Fibroblast of skin of back (primary cell): Measurements from ENCODE around the gene CAPN15.

Experiments
- DNase-seq: peaks from one replicate; pipeline ENCODE4 v3.0.0-alpha.2; 2013

The CAPN15 gene

DNA sequence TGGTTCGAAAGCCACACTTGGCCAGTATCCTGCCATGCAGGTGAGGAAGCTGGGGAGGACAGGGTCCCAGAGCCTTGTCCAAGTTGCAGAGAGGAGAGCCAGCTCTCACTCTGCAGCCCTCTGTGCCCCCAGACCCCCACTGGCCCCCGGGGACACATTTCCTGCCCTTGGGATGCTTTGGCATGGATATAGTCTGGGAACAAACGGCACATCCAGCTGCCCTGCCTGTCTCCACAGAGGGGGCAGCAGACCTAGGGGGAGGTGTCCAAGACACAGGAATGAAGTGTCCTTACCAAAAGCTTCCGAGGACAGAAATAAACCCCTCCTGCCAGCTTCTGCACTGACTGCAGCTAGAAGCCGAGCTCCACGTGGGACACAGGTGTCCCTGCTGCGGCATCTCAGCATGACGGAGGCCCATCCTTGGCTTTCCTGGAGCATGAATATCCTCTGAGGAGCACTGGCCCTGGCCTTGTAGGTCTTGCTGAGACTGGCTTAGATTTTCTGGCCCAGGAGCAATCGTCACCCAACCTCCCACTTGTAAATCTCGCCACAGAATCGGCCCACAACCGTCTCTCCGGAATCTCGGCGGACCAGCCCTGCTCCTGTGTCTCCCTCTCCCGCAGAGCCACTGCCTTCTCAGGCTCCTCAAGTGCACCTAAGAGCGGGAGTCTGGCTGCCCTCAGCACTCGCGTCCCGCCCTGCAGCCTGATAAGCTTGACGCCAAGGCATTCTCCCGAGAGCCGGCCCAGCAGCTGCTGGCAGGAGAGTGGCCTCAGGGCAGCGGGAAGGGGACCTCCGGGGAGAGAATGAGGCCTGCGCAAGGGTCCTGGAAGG, 1.1 kb upstream of the CAPN15 start:
- DNase-seq, result peak; percentile 5

DNA sequence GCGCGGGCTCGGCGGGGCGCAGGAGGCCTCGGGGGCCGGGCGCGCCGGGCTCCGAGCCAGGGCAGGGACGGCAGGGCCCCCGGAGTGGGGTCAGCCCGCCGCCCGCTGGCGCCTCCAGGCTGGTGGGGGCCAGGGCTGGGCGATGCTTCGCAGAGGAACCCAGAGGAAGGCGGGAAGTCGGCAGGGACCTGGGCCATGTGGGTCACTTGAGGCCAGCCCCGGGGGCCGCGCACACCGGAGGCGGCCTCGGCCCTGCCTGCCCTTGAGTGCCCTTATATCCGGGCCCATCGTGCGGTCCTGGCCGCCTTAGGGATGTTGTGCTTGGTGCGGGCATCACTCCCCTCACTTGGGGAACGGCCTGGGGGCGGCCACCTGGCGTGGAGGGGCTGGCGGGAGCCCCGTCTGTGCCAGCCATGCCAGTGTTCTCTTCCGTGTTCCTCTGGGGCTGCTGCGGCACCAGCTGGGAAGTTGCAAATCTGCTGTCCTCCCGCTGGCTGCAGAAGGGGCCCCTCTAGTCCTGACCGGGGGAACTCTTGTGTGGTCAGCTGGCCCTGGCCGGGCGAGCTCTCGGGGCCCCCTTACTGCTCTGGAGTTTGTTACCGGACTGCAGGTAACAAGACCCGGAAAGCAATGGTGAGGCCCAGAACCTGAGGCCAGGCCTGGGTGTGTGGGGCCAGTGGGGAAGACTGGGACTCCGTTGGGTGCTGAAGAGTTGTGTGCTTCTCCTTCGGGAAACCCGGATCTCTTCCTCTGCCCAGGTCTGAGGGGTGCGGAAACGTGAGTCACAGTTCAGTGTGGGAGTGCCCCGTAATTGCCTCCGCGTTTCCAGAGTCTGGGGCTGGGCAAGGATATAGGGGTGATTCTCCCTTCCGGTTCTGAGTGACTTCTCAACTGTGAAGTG, 849 bp downstream of the CAPN15 start:
- peak; percentile 58 for DNase-seq

DNA sequence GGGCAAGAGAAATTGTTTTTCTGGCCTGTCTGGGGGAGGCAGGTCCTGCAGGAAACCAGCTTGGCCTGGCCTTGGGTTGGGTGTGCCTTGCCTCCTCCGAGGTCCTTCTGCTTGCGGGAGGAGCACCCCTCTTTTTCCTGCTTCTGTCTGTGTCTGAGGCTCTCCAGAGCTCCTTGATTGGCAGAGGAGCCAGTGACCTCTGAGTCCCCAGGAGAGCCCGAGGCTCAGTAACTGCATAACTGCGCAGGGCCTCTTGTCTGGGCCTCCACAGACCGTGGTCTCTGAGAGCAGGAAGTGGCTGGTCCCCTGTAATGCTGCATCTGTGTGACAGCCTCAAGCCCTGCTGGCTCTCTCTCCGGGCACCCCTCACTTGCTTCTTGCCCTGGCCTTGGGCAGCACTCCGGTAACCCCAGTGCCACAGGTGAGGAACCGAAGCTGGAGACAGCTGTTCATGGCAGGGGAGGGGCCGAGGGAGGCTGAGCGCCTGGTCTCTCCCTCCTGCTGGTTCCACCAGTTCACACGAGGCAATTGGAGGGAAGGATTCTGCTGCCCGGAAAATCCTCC, 1.6 kb downstream of the CAPN15 start:
- peak; percentile 12 for DNase-seq

DNA sequence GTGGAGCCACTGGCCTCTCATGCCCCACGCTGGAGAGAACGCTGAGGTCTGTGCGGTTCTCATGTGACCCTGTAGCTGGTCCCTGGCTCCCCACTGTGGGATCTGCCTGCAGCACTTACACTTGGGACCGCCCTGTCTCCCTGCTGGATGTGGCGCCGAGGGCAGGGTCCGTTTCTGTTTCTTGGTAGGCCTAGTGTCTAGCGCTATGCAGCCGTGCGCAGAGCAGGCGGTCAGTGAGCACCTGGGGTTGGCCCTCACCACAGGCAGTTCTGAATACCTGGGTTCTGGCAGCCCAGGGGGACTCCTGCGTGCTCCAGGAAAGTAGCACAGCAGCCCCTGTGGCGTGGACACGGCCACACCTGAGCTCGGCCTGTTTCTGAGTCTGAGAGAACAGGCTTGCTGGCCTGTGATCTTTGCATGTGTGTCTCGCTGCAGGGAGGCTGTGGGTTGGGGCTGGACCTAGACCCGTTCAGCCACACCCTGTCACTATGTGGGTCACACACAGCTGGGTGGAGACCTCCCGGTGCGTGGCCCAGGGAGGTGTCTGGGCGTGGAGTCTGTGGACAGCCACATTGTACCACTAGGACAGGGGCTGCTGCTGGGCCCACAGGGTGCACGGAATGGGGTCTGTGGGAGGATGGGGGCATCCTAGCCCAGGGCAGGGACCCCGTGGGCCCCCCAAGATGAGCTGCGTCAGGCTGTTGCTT, 2.8 kb downstream of the CAPN15 start:
- no peak for DNase-seq

DNA sequence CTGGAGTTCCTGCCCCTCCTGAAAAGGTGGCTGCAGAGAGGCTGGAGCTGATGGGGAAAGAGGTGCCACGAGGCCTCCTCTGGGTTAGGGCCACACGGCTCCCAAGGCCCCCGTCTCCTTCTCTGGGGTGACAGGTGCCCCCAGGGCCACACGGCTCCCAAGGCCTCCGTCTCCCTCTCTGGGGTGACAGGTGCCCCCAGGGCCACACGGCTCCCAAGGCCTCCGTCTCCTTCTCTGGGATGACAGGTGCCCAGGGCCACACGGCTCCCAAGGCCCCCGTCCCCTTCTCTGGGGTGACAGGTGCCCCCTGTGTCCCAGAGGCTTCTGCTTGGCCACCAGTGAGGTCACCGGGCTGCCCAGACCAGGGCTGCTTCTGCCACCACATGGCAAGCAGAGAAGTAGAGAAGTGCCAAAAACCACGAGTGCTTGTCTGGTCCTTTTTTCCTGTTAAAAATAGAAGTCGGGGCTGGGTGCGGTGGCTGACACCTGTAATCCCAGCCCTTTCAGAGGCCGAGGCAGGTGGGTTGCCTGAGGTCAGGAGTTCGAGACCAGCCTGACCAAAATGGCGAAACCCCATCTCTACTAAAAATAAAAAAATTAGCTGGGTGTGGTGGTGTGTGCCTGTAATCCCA, 4.1 kb downstream of the CAPN15 start:
- no peak for DNase-seq

DNA sequence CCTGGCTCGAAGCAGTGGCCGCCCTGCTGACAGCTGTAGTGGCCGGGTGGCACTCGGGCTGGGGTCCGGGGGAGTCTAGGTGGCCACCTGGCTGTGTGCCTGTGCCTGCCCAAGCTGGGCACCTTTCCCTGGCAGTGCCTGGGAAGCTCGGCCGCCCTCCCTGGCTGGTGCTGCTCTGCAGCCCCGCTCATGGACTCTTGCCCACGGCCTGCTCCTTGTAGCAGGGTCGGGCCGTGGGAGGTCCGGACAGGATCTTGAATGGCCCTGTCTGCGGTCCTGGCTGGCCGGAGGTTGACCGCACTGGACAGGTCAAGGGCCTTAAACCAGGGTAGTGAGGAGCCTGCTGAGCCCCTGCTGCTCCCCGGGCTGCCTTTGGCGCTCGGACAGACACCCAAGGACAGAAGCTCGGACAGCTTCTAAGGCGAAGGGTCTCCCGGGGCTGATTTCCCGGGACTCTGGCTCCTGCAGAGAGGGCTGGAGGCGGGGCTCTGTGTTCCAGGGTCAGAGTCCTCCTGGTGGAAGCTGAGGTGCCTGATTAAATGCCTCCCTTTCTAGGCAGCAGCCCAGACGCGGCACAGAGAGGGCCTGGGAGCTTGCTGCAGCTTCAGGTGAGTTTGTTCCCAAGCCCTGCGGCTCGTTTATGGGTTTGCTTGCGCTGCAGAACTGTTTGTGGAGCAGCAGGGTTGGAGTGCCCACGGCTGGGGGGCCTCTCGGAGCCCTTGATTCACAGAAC, 6.0 kb downstream of the CAPN15 start:
- DNase-seq, result no peak

DNA sequence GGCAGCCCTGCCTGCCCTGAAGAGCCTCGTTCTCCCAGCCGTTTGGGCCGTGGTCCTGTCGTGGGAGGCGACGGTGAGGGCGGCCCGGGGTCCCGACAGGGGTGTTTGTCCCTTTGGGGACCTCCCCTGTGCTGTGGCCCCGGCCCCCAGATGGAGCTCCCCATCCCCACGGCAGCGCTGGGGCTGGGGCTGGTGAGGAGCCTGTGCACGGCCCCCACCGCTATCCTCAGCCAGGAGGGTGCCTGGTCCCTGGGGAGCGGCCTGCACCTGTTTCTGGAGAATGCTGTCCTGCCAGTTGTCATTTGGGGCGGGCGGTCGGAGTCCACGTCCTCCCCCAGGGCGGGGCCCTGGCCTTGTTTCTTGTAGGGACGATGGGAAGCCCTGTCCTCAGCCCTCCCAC, 6.6 kb downstream of the CAPN15 start:
- DNase-seq, result no peak

DNA sequence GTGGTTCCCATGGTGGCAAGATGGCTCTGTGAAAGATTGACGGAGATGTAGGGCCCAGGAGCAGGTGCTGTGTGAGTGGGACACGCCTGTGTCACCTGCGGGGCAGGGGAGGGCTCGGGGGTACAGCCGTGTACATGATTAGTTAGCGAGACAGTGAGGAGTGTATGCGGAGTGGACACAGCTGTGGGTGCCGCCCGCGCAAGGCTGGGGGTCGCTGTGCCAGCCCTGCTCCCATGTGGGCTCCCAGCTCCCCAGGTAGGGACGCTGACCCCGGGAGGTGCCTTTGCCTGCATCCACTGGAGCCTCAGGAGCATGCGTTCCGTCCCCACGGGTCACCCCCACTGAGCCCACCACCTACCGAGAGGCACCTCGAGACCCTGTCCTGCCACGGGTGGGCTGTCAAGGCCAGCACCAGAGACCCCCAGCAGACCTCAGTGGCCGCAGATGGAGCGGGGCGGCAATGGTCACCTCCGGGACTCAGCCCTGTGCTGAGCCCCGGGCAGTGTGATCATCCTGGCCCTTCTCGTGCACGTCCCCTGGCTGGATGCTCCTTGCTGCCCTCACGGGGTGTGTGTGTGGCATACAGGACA, 7.4 kb downstream of the CAPN15 start:
- no peak for DNase-seq

DNA sequence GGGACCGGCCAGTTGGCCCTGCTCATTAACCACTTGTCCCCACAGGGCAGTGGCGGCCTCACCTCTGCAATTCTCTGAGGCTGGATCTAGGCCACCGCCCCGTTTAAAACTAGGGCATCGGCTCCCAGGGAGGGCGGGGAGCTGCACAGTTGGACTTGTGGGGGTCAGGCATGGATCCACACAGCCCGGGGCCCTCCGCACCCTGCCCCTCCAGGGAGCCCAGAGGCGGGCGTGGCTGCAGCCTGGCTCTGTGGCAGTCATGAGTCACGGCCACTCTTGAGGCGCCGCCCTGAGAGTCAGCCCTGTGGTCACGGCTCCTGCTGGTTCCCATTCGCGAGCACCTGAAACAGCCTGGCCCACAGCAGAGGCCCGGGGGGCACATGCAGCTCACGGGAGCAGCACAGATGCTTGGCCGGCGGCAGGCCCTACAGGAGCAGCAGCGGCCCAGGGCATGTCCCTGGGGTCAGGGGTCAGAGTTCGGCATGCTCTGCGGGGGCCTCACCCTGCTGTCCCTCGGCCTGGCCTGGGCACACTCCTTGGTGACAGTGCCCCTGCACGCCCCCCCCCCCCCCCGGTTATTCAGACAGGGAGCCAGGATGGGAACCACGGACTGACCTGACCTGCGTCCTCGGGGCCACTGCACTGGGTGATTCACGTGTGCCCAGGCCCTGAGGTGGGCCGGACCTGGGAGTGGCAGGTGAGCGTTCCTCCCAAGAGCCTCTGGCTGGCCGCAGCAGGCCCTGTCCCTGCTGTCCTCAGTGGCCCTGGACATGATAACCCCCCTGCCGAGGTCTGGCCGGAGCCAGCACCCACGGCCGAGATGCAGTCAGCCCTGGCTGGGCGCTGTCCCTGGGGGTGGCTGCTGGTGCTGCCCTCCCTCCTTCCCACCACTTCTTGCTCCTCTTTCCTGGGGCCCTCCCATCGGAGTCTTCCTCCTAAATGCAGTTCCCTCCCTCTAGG, 8.2 kb downstream of the CAPN15 start:
- DNase-seq, result peak; percentile 85

DNA sequence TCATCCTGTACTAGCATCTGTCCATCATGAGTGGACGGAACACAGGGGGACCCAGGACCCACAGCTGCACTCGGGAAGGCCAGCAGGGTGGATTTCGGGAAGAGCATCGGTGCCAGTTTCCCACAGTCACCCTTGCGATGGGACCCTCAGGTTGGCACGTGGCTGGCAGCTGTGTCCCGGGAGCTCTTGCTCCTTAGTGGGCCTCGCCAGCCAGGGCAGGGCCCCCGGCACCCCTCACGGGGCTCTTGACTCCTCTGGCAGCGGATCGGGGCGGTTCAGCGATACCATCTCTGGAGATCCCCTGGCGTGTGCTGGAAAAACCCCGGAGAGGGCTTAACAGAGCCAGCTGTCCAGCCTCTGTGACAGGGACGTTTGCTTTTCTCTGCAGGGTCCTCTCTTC, 9.2 kb downstream of the CAPN15 start:
- DNase-seq, result no peak

DNA sequence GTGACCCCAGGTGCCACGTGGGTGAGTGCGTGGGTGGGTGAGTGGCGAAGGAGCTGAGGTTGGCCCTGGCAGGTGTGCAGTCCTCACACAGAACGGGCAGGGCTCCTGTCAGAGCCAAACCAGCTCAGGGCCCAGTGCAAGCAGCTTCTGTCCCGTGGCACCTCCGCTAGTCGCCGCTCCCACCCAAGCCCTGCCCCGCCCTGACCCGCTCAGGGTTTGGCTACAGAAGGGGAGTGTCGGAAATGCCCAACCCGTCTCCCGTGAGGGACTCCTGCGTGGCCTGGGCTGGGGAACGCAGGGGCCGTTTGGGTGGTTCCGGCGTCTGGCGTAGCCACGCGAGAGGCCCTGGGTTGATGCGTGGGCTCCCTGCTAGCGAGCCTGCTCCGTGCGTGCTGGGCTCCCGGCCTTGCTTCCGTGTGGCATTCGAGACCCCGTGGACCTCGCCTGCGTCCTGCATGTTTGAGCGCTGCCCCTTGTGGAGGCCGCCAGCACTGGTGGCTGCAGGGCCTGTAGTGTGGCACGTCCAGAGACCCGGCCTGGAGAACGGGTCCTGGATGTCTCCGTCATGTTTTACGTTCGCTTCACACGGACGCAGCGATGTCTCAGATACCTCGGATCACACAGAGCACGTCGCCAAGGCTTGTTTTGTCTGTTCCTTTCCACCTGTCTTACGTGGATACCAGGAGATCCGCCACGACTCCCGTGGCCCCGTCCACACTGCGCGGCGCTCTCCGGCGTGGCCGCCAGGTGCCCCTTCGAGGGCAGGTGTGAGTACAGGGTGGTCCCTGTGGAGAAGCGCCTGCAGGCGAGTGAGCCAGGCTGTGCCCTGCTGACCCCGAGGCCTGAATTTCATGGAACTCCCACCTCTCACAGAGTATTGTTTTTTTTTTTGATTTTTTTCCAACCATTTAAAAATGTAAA, 10.2 kb downstream of the CAPN15 start:
- DNase-seq, result no peak

DNA sequence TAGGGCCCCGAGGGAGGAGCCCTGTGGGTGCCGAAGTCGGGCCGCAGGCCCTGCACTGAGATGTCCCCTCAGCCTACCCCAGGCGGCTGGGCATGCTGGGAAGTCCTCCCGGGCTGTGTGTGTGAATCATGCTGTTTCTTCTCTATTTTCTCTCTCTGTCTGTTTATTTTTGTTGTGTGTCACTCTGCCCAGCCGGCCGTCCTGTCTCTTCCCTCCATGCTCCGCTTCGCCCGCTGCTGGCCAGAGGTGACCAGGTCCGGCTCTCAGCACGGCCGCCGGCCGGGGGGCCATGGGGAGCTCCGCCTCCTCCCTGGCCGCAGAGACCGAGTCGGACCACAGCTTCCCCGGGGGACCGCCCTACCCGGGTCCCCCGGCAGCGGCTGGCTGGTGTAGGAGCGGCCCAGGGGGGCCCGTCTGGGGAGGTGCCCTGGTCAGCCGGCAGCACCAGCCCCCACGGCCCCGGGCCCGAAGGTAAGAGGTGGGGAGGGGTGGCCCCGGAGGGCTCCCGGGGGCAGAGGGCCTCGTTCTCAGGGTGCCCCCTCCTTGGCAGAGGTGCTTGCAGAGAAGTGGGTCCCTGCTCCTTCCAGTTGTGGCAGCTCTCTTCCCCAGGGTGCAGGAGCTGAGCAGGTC, 12.5 kb downstream of the CAPN15 start:
- DNase-seq, result peak; percentile 65

DNA sequence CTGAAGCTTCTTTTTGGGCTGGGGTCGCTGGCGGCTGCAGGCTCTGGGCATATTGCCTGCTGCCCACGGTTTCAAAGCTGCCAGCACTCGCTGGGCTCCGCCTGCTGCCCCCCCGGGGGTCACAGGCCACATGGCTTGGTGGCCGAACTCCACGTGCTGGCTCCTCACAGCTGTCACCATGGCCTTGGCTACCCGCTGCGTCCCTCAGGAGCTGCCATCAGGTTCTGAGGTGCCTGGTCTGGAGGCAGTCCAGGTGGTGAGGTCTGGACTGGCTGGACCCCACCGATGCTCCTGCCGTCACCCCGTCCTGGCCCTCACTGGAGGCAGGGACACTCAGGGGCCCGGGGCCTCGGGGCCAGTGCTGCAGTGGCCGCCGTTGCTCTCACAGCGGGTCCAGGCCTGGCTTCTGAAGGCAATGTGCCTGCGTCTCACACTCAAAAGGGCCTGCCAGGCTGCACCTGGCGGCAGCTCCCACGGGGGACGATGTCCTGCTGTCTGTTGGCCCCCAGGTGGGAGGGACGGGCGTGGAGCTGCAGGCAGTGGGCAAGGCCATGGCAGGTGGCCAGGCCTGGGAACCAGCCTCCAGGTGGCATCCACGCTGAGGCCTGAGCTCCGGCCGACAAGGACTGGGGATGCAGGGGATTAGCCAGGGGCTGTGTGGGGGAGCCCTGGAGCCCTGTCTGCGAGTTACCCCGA, 13.3 kb downstream of the CAPN15 start:
- DNase-seq, result no peak

DNA sequence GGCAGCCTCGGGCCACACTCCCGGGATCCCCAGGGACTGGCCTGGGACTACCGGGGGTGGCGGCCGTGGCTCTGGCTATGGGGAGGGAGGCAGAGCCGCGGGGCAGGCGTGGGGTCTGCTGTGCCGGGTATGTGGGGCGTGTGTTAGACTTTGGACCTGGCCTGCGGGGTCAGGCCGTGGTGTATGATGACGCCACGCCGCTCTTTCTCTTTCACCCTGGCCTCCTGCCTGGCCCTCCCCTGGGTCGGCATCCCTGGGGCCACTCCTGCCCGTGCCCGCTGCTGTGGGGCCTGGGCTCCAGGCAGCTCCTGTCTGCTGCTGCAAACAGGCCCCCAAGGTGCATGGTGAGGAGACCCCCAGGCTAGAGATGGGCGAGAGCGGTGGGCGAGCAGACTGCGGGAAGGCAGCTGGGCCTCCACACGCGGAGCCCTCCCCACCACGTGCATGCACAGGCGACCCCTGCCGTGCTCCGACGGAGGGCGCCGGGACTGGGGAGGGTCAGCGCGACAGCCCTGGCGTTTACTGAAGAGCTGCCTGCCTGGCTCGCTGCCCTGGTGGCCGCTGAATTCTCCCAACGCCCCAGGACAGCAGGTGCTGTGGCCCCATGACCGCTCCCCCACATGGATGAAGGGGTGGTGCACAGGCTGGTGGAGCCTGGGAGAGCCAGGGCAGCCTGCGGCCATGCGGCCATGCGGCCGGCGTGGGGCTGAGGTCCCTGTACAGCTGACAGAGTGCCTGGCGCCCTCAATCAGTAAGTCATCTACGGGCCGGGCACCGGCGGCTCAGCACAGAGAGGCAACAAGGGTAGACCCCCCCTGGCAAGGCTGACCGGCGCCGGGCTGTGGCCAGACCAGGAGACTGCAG, 16.0 kb downstream of the CAPN15 start:
- no peak for DNase-seq

DNA sequence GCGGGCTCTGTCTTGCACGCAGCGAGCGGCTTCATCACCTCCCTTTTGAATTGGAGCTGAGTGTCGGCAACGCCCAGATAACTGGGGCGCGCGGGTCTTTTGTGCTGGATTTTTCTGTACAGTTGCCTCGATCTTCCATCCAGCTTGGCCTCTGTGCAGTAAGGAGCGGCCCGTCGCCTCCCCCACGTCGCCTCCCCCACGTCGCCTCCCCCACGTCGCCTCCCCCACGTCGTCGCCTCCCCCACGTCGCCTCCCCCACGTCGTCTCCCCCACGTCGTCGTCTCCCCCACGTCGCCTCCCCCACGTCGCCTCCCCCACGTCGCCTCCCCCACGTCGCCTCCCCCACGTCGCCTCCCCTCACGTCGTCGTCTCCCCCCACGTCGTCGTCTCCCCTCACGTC, 17.0 kb downstream of the CAPN15 start:
- DNase-seq, result no peak
